ENCODE data around the gene DLGAP5.

DNA sequence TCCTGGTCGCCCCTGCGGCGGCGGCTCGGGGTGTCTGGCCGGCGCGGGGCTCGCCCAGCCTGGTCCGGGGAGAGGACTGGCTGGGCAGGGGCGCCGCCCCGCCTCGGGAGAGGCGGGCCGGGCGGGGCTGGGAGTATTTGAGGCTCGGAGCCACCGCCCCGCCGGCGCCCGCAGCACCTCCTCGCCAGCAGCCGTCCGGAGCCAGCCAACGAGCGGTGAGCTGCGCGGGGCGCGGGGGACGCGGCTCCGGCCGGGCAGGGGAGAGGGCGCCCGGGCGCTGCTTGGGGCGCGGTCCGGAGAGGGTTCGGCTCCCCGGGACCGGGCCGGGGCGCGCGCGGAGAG is 62.3 kb downstream of the DLGAP5 start, which contains the start of gene LGALS3:
- TF ChIP-seq, protein P1, sequence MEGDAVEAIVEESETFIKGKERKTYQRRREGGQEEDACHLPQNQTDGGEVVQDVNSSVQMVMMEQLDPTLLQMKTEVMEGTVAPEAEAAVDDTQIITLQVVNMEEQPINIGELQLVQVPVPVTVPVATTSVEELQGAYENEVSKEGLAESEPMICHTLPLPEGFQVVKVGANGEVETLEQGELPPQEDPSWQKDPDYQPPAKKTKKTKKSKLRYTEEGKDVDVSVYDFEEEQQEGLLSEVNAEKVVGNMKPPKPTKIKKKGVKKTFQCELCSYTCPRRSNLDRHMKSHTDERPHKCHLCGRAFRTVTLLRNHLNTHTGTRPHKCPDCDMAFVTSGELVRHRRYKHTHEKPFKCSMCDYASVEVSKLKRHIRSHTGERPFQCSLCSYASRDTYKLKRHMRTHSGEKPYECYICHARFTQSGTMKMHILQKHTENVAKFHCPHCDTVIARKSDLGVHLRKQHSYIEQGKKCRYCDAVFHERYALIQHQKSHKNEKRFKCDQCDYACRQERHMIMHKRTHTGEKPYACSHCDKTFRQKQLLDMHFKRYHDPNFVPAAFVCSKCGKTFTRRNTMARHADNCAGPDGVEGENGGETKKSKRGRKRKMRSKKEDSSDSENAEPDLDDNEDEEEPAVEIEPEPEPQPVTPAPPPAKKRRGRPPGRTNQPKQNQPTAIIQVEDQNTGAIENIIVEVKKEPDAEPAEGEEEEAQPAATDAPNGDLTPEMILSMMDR (IDR thresholded peaks at IDR 0.05; ENCODE audit: low read length), result no peak
- TF ChIP-seq EZH2 (optimal IDR thresholded peaks at IDR 0.05; ENCODE audit: low read depth, low read length), result no peak
